HG03103 (cell line): ENCODE results near the gene MKKS.

Source experiments
- ATAC-seq: cut with Tn5 transposase; IDR thresholded peaks from one replicate; pipeline ENCODE4 v1.9.1; 2021; ENCODE audit warnings: low read depth; ENCODE audit not compliant: unreplicated experiment

MKKS gene

GRCh38 chr20:10453241-10453640, 19.2 kb upstream of the MKKS start:
- peak; percentile 95 for ATAC-seq

GRCh38 chr20:10449270-10449669, 15.2 kb upstream of the MKKS start:
- ATAC-seq = no peak

- ATAC-seq = no peak
These were observed 14.5 kb upstream of the MKKS start for GRCh38 chr20:10448270-10449156.

- ATAC-seq = peak; percentile 98
These were observed 13.0 kb upstream of the MKKS start for GRCh38 chr20:10447028-10447427.

GRCh38 chr20:10445758-10446157, 11.7 kb upstream of the MKKS start:
- ATAC-seq = no peak

GRCh38 chr20:10443936-10444335, 9.9 kb upstream of the MKKS start:
- no peak for ATAC-seq

- no peak for ATAC-seq
These were observed 4.2 kb upstream of the MKKS start for GRCh38 chr20:10438217-10438616.

GRCh38 chr20:10436053-10436699, 2.2 kb upstream of the MKKS start:
- ATAC-seq = no peak

GRCh38 chr20:10434832-10435812, 1.1 kb upstream of the MKKS start, which contains the start of gene SLX4IP:
Gene SLX4IP, plus strand, starts transcription at chr20:10435305. Its CDS starts 22,900 bp downstream, at chr20:10458205.
- ATAC-seq = peak; percentile 58

- peak; percentile 31 for ATAC-seq
These were observed 427 bp upstream of the MKKS start for GRCh38 chr20:10434467-10434831.

GRCh38 chr20:10433014-10433622, 904 bp downstream of the MKKS start:
- ATAC-seq = no peak

GRCh38 chr20:10432079-10432478, 1.9 kb downstream of the MKKS start:
- no peak for ATAC-seq

GRCh38 chr20:10430704-10431103, 3.3 kb downstream of the MKKS start:
- ATAC-seq = no peak

- no peak for ATAC-seq
These were observed 4.0 kb downstream of the MKKS start for GRCh38 chr20:10430000-10430466.

- ATAC-seq = no peak
These were observed 4.5 kb downstream of the MKKS start for GRCh38 chr20:10429443-10429981.

- no peak for ATAC-seq
These were observed 6.0 kb downstream of the MKKS start for GRCh38 chr20:10428008-10428407.

- ATAC-seq = no peak
These were observed 6.8 kb downstream of the MKKS start for GRCh38 chr20:10427060-10427692.

- ATAC-seq = no peak
These were observed 10.3 kb downstream of the MKKS start for GRCh38 chr20:10423735-10424134.

GRCh38 chr20:10419550-10420133, 14.4 kb downstream of the MKKS start:
- ATAC-seq = no peak
